K562 (cell line): ENCODE data around the gene TSPOAP1. TPM values are rescaled to one million over a fixed set of nuclear protein-coding genes. Genes with fewer than 3 reads are reported as not detected.

ENCODE experiments used
- TAF1 ChIP-seq: IDR thresholded peaks from 2 replicates; pipeline ENCODE4 v1.6.1; 2011; ENCODE audit warnings: mild to moderate bottlenecking, low read length, moderate library complexity; ENCODE audit not compliant: insufficient read depth, control insufficient read depth, severe bottlenecking; ENCODE audit errors: extremely low read depth
- ZNF518B ChIP-seq: fragments of 250-450 bp; sonication (Bioruptor Pico); IDR thresholded peaks from 2 replicates; pipeline ENCODE4 v1.5.0; 2021; ENCODE audit warnings: mild to moderate bottlenecking, moderate library complexity
- ZNF830 ChIP-seq: fragments of 250-450 bp; sonication (Bioruptor Pico); IDR thresholded peaks from 2 replicates; pipeline ENCODE4 v1.5.0; 2021; ENCODE audit warnings: mild to moderate bottlenecking
- polyA plus RNA-seq, 8 experiments: library from polyadenylated mRNA; depleted of rRNA in 4 of 8; stranded (reverse) in 5 of 8; unstranded in 3 of 8; fragments of >200 nt; fragmentation: Nextera tagmentation in 2 of 8; fragmentation: Illumina TruSeq in 1 of 8; extraction: Ambion mirVana in 2 of 8; extraction: Trizol in 1 of 8; gene quantifications; 2 replicates each; pipeline versions ENCODE4 v1.2.1 to v1.2.3, GENCODE V29; 2011 to 2014; ENCODE audit warnings: inconsistent platforms in 1 of 8, missing spikeins in 1 of 8
- total RNA-seq, 7 experiments: library from RNA; depleted of rRNA in 6 of 7; stranded (reverse); fragments of >200 nt in 6 of 7; fragmentation: Illumina TruSeq in 2 of 7; extraction: Trizol in 2 of 7; gene quantifications; 2 replicates each; pipeline versions ENCODE4 v1.2.1 to v1.2.3, GENCODE V29; 2011 to 2021; ENCODE audit warnings: low replicate concordance in 1 of 7

The TSPOAP1 gene
- total and polyA plus RNA-seq, 9 of the 15 experiments (the other 6 are each of a cell fraction or from before 2014, with no cell fraction given) = 0.87 to 3.9 (median 1.8) TPM; not detected in 2

GRCh38 chr17:58321571-58322525 lies 6.7 kb downstream of the TSPOAP1 start (continued):
- TF ChIP-seq ZNF518B (CRISPR knock-in tag) (no peak), ZNF830 (no peak), TAF1 (no peak)
